Measurements from ENCODE around the gene ZNF488. TPM values are rescaled to one million over a fixed set of nuclear protein-coding genes. Genes with fewer than 3 reads are reported as not detected.

The ZNF488 gene
- polyA plus RNA-seq, 1 experiment: 0.15 TPM

DNA sequence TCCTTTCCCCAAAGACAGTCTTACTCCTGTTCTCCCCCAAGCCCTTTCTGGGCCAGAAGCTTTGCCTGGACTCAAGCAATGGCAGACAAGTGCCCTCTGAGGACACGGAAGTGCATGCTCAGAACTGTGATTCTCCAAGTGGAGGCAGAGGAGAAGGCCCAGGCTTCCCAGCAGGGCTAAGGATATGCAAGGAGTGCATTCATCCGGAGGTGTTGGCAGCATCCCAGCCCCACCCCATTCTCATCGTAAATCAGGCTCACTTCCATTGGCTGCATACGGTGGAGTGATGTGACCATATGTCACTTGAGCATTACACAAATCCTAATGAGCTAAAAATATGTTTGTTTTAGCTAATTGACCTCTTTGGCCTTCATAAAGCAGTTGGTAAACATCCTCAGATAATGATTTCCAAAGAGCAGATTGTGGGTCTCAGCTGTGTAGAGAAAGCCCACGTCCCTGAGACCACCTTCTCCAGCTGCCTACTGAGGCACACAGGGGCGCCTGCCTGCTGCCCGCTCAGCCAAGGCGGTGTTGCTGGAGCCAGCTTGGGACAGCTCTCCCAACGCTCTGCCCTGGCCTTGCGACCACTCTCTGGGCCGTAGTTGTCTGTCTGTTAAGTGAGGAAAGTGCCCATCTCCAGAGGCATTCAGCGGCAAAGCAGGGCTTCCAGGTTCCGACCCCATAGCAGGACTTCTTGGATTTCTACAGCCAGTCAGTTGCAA, 37.4 kb downstream of the ZNF488 start:
- ChIA-PET POLR2A (no interaction called here), CTCF (interaction anchor here (0.9 to 2.8 kb wide), 3 partner anchors 13 to 34 kb away, joined by 3 to 8 read pairs (median 6); no protein-coding TSS in a partner anchor)
- peaks cover 6% of the 10 kb centered on the region; the same call in 1 of the 2 replicates for H3K27me3 ChIP-seq (ENCODE audit: control insufficient read depth, insufficient read depth, low read length)
- TF ChIP-seq, protein P1, sequence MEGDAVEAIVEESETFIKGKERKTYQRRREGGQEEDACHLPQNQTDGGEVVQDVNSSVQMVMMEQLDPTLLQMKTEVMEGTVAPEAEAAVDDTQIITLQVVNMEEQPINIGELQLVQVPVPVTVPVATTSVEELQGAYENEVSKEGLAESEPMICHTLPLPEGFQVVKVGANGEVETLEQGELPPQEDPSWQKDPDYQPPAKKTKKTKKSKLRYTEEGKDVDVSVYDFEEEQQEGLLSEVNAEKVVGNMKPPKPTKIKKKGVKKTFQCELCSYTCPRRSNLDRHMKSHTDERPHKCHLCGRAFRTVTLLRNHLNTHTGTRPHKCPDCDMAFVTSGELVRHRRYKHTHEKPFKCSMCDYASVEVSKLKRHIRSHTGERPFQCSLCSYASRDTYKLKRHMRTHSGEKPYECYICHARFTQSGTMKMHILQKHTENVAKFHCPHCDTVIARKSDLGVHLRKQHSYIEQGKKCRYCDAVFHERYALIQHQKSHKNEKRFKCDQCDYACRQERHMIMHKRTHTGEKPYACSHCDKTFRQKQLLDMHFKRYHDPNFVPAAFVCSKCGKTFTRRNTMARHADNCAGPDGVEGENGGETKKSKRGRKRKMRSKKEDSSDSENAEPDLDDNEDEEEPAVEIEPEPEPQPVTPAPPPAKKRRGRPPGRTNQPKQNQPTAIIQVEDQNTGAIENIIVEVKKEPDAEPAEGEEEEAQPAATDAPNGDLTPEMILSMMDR (IDR thresholded peaks at IDR 0.05; ENCODE audit: insufficient read depth, low read depth, low read length): no peak
- no peaks in the 10 kb centered on the region for H3K36me3 ChIP-seq (ENCODE audit: control insufficient read depth, insufficient read depth, low read length)
- DNase-seq (ENCODE audit: low read depth): no peak
- H3K4me3 ChIP-seq (ENCODE audit: low read depth, low read length): no peak overlapping the region

DNA sequence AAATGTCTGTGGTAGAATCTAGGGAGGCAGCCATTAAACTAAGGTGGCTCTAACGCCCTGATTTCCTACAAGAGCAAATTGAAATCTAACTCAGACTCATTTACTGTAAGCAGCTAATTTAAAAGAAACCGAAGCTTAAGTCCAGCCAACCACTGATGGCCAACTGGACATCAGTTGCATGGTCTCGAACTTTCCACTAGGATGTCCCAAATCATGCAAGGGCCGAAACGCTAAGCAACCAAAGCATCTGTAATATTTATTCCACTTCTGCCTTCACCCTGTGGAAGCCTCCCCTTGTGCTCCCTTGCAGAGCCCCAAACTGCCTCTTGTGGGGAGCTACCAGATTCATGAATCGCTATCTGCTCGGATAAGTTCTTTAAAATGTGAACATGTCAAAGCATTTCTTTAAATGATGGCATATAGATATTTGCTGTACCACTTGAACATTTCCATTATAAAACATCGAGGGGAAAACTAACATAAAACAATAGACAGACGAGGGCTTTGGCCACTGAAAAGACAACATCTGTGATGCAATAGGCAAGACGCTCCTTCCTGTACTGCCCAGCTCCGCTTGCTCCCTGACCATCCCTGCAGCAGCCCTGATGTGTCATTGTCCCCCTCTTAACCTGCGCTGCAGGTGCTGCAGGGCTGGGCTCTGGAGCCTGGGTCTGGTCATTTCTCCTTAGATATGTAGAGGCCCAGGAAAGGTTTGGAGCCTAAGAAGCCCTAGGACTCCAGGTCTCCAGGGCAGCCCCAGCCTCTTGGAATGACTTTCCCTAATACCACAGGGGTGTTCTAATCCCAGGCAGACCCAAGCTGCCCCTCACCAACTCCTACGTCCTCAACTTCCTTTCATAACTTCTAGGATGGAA, 38.9 kb downstream of the ZNF488 start:
- ChIA-PET CTCF (interaction anchor here (2.8 kb wide), 1 partner anchor 16 kb away, joined by 8 read pairs; no protein-coding TSS in a partner anchor), POLR2A (no interaction called here)
- no peak for DNase-seq (ENCODE audit: low read depth)
- TF ChIP-seq, protein P1 (IDR thresholded peaks at IDR 0.05; ENCODE audit: insufficient read depth, low read depth, low read length): no peak
- Histone ChIP-seq H3K36me3 (ENCODE audit: control insufficient read depth, insufficient read depth, low read length) (no peaks in the 10 kb centered on the region), H3K27me3 (ENCODE audit: control insufficient read depth, insufficient read depth, low read length) (peaks cover 6% of the 10 kb centered on the region; the same call in 1 of the 2 replicates), H3K4me3 (ENCODE audit: low read depth, low read length) (no peak overlapping the region)

DNA sequence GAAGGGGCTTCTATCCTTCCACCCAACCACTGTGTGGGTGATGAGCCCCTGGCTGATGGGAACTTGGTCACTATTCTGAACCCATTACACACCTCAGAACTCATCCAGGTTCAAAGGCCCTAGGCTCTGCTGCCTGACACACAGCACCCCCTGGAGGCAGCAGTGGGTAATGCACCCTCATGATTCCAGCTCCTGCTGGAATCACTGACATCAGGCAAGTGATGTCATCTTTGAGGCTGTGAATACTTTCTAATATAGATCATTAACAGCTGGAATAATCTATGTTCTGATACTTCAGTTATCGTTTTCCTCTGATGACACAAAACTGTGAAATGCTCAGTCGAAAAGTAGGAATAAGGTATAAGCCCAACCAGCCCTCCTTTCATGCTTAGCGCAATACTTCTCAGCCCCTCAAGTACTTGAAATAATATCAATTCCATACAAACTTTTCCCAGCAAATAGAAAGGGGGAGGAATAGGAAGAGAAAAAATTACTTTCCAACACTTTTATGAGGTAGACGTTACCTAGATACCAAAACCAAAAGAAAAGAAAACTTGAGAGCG, 43.4 kb downstream of the ZNF488 start:
- ChIA-PET POLR2A (no interaction called here), CTCF (interaction anchor here (0.6 to 2.3 kb wide), 17 partner anchors 9 to 348 kb away, joined by 3 to 17 read pairs (median 4); no protein-coding TSS in a partner anchor)
- Histone ChIP-seq H3K27me3 (ENCODE audit: control insufficient read depth, insufficient read depth, low read length) (peaks cover 10% of the 10 kb centered on the region), H3K36me3 (ENCODE audit: control insufficient read depth, insufficient read depth, low read length) (no peaks in the 10 kb centered on the region), H3K4me3 (ENCODE audit: low read depth, low read length) (no peak overlapping the region)
- DNase-seq (ENCODE audit: low read depth): no peak
- TF ChIP-seq, protein P1 (IDR thresholded peaks at IDR 0.05; ENCODE audit: insufficient read depth, low read depth, low read length): peak; percentile 97

DNA sequence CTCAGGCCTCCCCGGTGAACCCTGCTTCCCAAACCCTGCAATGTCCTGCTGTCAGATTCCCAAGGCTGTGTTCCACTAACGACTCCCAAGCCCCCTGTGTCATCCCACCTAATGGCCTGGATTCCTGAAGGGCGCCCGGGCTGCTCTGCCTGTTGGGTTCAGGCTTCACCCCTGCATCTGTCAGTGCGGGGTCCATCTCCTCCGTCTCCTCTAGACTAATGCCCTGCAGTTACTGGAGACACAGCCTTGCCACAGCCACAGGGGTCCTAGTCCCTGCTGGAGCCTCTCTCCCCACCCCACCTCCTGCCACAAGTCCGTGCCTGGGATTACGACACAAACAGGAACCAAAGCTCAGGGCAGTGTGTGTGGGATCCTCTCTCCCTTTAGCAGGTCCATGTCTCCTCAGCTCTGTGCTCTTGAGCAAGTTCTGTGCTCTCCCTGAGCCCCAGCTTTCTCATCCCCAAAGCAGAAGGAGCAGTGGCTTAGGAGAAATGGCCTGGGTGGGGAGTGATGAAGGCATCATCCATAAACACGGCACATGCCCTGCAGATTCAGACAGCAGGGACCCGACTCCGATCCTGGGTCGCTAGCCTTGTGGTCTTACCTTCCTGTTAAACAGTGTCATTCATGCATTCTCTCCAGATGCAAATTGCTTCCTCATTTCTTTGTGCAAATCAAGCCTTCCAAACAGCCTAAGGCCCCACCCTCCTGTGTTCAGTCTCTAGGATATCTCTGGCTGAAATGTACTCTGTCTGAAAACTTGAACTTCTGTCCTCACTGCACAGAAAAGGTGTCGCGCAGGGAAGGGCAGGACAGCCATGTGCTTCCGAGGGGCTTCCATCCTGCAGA, 44.1 kb downstream of the ZNF488 start:
- DNase-seq (ENCODE audit: low read depth): no peak
- ChIA-PET CTCF (interaction anchor here (0.8 to 2.3 kb wide), 12 partner anchors 8 to 347 kb away, joined by 3 to 17 read pairs (median 5); no protein-coding TSS in a partner anchor), POLR2A (no interaction called here)
- no peaks in the 10 kb centered on the region for H3K36me3 ChIP-seq (ENCODE audit: control insufficient read depth, insufficient read depth, low read length)
- no peak overlapping the region for H3K4me3 ChIP-seq (ENCODE audit: low read depth, low read length)
- peaks cover 9% of the 10 kb centered on the region for H3K27me3 ChIP-seq (ENCODE audit: control insufficient read depth, insufficient read depth, low read length)
- TF ChIP-seq, protein P1 (IDR thresholded peaks at IDR 0.05; ENCODE audit: insufficient read depth, low read depth, low read length): no peak
